ENCODE measurements around the gene TMED8. TPM values are rescaled to one million over a fixed set of nuclear protein-coding genes. Genes with fewer than 3 reads are reported as not detected.

The TMED8 gene
- total and polyA plus RNA-seq, 2 of the 13 experiments (the other 11 are each of a cell fraction or from before 2014, with no cell fraction given): 6.0 to 11.7 TPM

- TF ChIP-seq FOSL2 (CRISPR knock-in tag; IDR thresholded peaks at IDR 0.05): no peak
- no peak for TF ChIP-seq ZNF207 (IDR thresholded peaks at IDR 0.05; ENCODE audit: borderline replicate concordance)
- TF ChIP-seq SRSF9 (IDR thresholded peaks at IDR 0.05; ENCODE audit: borderline replicate concordance, insufficient read depth, low read depth, low read length, poor library complexity, severe bottlenecking): no peak
- TF ChIP-seq ZNF891 (CRISPR knock-in tag; IDR thresholded peaks at IDR 0.05): no peak
- no peak for TF ChIP-seq RBAK (CRISPR knock-in tag; IDR thresholded peaks at IDR 0.05)
- TF ChIP-seq ZFP91 (CRISPR knock-in tag; IDR thresholded peaks at IDR 0.05; ENCODE audit: borderline replicate concordance): peak; percentile 78; the same call in 1 of the 2 replicates
- TF ChIP-seq, protein P1, sequence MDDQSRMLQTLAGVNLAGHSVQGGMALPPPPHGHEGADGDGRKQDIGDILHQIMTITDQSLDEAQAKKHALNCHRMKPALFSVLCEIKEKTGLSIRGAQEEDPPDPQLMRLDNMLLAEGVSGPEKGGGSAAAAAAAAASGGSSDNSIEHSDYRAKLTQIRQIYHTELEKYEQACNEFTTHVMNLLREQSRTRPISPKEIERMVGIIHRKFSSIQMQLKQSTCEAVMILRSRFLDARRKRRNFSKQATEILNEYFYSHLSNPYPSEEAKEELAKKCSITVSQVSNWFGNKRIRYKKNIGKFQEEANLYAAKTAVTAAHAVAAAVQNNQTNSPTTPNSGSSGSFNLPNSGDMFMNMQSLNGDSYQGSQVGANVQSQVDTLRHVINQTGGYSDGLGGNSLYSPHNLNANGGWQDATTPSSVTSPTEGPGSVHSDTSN (CRISPR knock-in tag; IDR thresholded peaks at IDR 0.05; ENCODE audit: borderline replicate concordance): 0 out of 2 replicates have a peak, but pooled peaks have one; percentile 32
- TF ChIP-seq, protein P2, sequence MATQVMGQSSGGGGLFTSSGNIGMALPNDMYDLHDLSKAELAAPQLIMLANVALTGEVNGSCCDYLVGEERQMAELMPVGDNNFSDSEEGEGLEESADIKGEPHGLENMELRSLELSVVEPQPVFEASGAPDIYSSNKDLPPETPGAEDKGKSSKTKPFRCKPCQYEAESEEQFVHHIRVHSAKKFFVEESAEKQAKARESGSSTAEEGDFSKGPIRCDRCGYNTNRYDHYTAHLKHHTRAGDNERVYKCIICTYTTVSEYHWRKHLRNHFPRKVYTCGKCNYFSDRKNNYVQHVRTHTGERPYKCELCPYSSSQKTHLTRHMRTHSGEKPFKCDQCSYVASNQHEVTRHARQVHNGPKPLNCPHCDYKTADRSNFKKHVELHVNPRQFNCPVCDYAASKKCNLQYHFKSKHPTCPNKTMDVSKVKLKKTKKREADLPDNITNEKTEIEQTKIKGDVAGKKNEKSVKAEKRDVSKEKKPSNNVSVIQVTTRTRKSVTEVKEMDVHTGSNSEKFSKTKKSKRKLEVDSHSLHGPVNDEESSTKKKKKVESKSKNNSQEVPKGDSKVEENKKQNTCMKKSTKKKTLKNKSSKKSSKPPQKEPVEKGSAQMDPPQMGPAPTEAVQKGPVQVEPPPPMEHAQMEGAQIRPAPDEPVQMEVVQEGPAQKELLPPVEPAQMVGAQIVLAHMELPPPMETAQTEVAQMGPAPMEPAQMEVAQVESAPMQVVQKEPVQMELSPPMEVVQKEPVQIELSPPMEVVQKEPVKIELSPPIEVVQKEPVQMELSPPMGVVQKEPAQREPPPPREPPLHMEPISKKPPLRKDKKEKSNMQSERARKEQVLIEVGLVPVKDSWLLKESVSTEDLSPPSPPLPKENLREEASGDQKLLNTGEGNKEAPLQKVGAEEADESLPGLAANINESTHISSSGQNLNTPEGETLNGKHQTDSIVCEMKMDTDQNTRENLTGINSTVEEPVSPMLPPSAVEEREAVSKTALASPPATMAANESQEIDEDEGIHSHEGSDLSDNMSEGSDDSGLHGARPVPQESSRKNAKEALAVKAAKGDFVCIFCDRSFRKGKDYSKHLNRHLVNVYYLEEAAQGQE (IDR thresholded peaks at IDR 0.05; ENCODE audit: borderline replicate concordance in 1 of 2, low read depth in 1 of 2, low read length in 2 of 2): no peak
- no peak for TF ChIP-seq TCF7L2 (IDR thresholded peaks at IDR 0.05; ENCODE audit: low read depth, low read length)
- TF ChIP-seq CBFB (CRISPR knock-in tag; IDR thresholded peaks at IDR 0.05): no peak
- TF ChIP-seq, protein P3, sequence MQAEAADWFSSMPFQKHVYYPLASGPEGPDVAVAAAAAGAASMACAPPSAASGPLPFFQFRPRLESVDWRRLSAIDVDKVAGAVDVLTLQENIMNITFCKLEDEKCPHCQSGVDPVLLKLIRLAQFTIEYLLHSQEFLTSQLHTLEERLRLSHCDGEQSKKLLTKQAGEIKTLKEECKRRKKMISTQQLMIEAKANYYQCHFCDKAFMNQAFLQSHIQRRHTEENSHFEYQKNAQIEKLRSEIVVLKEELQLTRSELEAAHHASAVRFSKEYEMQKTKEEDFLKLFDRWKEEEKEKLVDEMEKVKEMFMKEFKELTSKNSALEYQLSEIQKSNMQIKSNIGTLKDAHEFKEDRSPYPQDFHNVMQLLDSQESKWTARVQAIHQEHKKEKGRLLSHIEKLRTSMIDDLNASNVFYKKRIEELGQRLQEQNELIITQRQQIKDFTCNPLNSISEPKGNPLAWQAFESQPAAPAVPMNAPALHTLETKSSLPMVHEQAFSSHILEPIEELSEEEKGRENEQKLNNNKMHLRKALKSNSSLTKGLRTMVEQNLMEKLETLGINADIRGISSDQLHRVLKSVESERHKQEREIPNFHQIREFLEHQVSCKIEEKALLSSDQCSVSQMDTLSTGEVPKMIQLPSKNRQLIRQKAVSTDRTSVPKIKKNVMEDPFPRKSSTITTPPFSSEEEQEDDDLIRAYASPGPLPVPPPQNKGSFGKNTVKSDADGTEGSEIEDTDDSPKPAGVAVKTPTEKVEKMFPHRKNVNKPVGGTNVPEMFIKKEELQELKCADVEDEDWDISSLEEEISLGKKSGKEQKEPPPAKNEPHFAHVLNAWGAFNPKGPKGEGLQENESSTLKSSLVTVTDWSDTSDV (CRISPR knock-in tag; IDR thresholded peaks at IDR 0.05): no peak
- TF ChIP-seq ZNF501 (CRISPR knock-in tag; IDR thresholded peaks at IDR 0.05): peak; percentile 90
- TF ChIP-seq ZNF562 (CRISPR knock-in tag; IDR thresholded peaks at IDR 0.05; ENCODE audit: borderline replicate concordance): no peak
- TF ChIP-seq NR3C1 (CRISPR knock-in tag; IDR thresholded peaks at IDR 0.05): no peak
- TF ChIP-seq, protein P4, sequence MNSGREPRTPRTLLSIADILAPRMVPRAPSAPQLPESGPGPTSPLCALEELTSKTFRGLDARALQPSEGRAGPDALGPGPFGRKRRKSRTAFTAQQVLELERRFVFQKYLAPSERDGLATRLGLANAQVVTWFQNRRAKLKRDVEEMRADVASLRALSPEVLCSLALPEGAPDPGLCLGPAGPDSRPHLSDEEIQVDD (CRISPR knock-in tag; IDR thresholded peaks at IDR 0.05; ENCODE audit: borderline replicate concordance): 0 out of 2 replicates have a peak, but pooled peaks have one; percentile 29
- TF ChIP-seq, protein P5, sequence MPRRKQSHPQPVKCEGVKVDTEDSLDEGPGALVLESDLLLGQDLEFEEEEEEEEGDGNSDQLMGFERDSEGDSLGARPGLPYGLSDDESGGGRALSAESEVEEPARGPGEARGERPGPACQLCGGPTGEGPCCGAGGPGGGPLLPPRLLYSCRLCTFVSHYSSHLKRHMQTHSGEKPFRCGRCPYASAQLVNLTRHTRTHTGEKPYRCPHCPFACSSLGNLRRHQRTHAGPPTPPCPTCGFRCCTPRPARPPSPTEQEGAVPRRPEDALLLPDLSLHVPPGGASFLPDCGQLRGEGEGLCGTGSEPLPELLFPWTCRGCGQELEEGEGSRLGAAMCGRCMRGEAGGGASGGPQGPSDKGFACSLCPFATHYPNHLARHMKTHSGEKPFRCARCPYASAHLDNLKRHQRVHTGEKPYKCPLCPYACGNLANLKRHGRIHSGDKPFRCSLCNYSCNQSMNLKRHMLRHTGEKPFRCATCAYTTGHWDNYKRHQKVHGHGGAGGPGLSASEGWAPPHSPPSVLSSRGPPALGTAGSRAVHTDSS (CRISPR knock-in tag; conservative IDR thresholded peaks at IDR 0.05): no peak
These were observed at the start of gene TMED8, which contains the start of gene SAMD15 (continued) for GRCh38 chr14:77376771-77377501.
